HG03342 (cell line): ENCODE results near the gene SLC35B2.

Source experiments
- ATAC-seq: cut with Tn5 transposase; IDR thresholded peaks from one replicate; pipeline ENCODE4 v1.9.1; 2021; ENCODE audit warnings: mild to moderate bottlenecking, moderate library complexity; ENCODE audit not compliant: unreplicated experiment

The SLC35B2 gene

GRCh38 chr6:44224029-44224964 lies 33.0 kb downstream of the SLC35B2 start:
- no peak for ATAC-seq

GRCh38 chr6:44223319-44224028 lies 33.9 kb downstream of the SLC35B2 start, which contains the start of gene SLC29A1:
Gene SLC29A1, plus strand, starts transcription at chr6:44223595. Its CDS starts 3,719 bp downstream, at chr6:44227314.
- peak; percentile 32 for ATAC-seq

- ATAC-seq: peak; percentile 3
These were observed 34.6 kb downstream of the SLC35B2 start for GRCh38 chr6:44222486-44223318.

- no peak for ATAC-seq
These were observed 35.4 kb downstream of the SLC35B2 start for GRCh38 chr6:44221961-44222335.

- ATAC-seq: peak; percentile 51
These were observed 35.9 kb downstream of the SLC35B2 start for GRCh38 chr6:44221291-44221960.

- ATAC-seq: no peak
These were observed 36.4 kb downstream of the SLC35B2 start for GRCh38 chr6:44220913-44221290.

- no peak for ATAC-seq
These were observed 37.2 kb downstream of the SLC35B2 start for GRCh38 chr6:44219815-44220784.

GRCh38 chr6:44219053-44219814 lies 38.1 kb downstream of the SLC35B2 start:
- ATAC-seq: peak; percentile 49

GRCh38 chr6:44217332-44218143 lies 39.8 kb downstream of the SLC35B2 start:
- no peak for ATAC-seq

- ATAC-seq: no peak
These were observed 40.5 kb downstream of the SLC35B2 start, which contains the start of gene MYMX for GRCh38 chr6:44216677-44217331. Gene MYMX, plus strand, starts transcription at chr6:44216926. Its CDS starts 546 bp downstream, at chr6:44217472.

- ATAC-seq: no peak
These were observed 43.0 kb downstream of the SLC35B2 start for GRCh38 chr6:44214307-44214706.

- no peak for ATAC-seq
These were observed 46.0 kb downstream of the SLC35B2 start for GRCh38 chr6:44211284-44211683.

GRCh38 chr6:44207966-44208365 lies 49.4 kb downstream of the SLC35B2 start:
- no peak for ATAC-seq
